IgD-negative memory B cell (primary cell): ENCODE data around the gene RPL15. TPM values are rescaled to one million over a fixed set of nuclear protein-coding genes. Genes with fewer than 3 reads are reported as not detected.

Experiments used
- H3K27ac Mint-ChIP-seq, 3 donors: one replicate each; pipeline ENCODE4 v1.8.0; 2020 to 2022; ENCODE audit warnings: mild to moderate bottlenecking in 3 of 3, mixed read lengths in 3 of 3, moderate library complexity in 1 of 3
- H3K27me3 Mint-ChIP-seq: one replicate; pipeline ENCODE4 v1.8.0; 2021; ENCODE audit warnings: mixed read lengths
- H3K36me3 Mint-ChIP-seq: one replicate; pipeline ENCODE4 v1.8.0; 2020; ENCODE audit warnings: mild to moderate bottlenecking, mixed read lengths
- H3K4me1 Mint-ChIP-seq, 3 donors: one replicate each; pipeline ENCODE4 v1.8.0; 2020 to 2022; ENCODE audit warnings: mixed read lengths in 3 of 3, mild to moderate bottlenecking in 1 of 3
- H3K4me3 Mint-ChIP-seq, 4 donors: one replicate each; pipeline ENCODE4 v1.8.0; 2020 to 2022; ENCODE audit warnings: mild to moderate bottlenecking in 4 of 4, mixed read lengths in 4 of 4, moderate library complexity in 3 of 4
- H3K9me3 Mint-ChIP-seq, 3 donors: one replicate each; pipeline ENCODE4 v1.8.0; 2020 to 2021; ENCODE audit warnings: mixed read lengths in 3 of 3, mild to moderate bottlenecking in 1 of 3
- polyA plus RNA-seq: library from polyadenylated mRNA; unstranded; fragments of 300-500 nt; fragmentation: Illumina TruSeq; gene quantifications from one replicate; pipeline ENCODE4 v1.2.3, GENCODE V29; 2021

Gene RPL15
- polyA plus RNA-seq, 1 donor from 2014 or later, result 4,864 TPM

DNA sequence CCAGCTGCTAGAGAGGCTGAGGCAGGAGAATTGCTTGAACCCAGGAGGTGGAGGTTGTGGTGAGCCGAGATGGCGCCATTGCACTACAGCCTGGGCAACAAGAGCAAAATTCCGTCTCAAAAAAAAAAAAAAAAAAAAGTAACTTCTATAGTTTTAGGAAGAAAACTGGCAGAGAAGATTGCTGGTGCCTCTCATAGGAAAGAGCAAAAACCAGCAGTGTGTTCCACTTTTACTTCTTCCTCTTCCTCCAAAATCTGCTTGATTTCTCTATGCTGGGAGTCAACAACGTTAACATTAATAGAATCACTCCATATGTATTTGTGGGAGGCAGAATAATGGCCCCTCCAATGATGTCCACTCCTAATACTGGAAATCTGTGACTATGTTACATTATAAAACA, 15.6 kb downstream of the RPL15 start:
- H3K27ac Mint-ChIP-seq, result no peak overlapping the region
- H3K4me1 Mint-ChIP-seq, result peaks cover 2 to 5% (median 3%) of the 10 kb centered on the region in 3 donors
- H3K36me3 Mint-ChIP-seq, result peaks cover 2% of the 10 kb centered on the region
- H3K4me3 Mint-ChIP-seq, result no peak overlapping the region
- H3K27me3 Mint-ChIP-seq, result peaks cover 3% of the 10 kb centered on the region
- no peaks in the 10 kb centered on the region for H3K9me3 Mint-ChIP-seq

DNA sequence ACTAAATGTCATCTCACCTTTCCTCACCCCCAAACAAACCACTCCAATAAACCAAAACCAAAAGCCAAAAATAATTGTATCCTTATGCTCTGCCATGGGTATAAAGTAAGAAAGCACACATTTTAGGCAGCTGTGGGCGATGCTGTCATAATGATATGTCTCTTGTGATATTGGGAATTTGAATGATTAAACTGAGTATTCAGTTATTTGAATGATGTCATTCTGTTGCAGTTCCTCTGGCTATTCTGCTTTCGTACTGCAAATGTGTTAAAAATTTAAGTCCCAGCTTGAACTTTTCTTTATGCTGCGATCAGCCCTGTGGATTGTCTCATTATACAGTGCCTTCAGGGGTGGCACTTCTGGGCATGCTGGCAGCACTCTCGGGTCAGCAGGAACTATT, 17.3 kb downstream of the RPL15 start:
- Mint-ChIP-seq H3K9me3 (no peaks in the 10 kb centered on the region), H3K36me3 (peaks cover 4% of the 10 kb centered on the region), H3K27ac (no peak overlapping the region), H3K4me3 (no peak overlapping the region), H3K27me3 (peaks cover 3% of the 10 kb centered on the region), H3K4me1 (peaks cover 0 to 5% (median 3%) of the 10 kb centered on the region in 3 donors)

DNA sequence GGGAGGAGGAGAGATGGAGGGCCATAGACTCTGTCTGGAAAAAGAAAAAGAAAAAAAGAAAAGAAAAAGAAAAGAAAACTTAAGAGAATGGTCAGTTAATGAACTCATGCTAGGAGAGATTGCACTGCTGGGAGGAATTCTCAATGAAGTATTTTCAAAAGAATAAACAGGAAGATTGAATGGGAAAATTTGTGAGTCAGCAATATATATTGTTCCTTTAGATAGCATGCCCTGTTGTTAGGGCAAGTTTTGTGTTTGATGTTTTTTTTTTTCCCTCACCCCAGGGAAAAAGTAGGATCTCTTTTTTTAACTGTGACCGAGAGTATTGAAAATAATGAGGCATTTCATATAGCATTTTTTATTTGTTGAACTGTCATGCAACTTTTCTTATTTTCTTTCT, 20.4 kb downstream of the RPL15 start:
- no peaks in the 10 kb centered on the region for H3K9me3 Mint-ChIP-seq
- no peak overlapping the region for H3K27ac Mint-ChIP-seq
- peaks cover 3% of the 10 kb centered on the region for H3K27me3 Mint-ChIP-seq
- H3K4me1 Mint-ChIP-seq, result no peaks in the 10 kb centered on the region
- peaks cover 4% of the 10 kb centered on the region for H3K36me3 Mint-ChIP-seq
- no peak overlapping the region for H3K4me3 Mint-ChIP-seq

DNA sequence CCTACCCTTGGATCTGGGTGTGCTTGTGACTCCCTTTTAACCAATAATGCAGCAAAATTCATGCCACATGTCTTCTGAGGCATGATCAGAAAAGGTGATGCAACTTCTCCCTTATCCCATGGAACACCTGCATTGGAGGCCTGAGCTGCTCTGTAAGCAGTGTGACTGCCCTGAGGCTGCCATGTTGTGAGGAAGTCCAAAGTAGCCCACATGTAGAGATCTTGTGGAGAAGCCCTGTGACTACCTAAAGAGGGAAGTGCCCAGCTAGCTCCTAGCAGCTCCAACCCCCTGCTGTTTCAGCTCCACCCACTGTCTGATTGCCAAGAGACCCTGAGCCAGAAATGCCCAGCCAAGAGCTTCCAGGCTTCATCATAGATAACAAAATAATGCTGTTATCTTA, 21.8 kb downstream of the RPL15 start:
- Mint-ChIP-seq H3K36me3 (peaks cover 4% of the 10 kb centered on the region), H3K4me3 (peak overlapping the region in 1 of 4 donors; percentile 68), H3K4me1 (peaks cover 0 to 3% (median 3%) of the 10 kb centered on the region in 3 donors), H3K27me3 (peaks cover 3% of the 10 kb centered on the region), H3K9me3 (no peaks in the 10 kb centered on the region), H3K27ac (no peak overlapping the region)

DNA sequence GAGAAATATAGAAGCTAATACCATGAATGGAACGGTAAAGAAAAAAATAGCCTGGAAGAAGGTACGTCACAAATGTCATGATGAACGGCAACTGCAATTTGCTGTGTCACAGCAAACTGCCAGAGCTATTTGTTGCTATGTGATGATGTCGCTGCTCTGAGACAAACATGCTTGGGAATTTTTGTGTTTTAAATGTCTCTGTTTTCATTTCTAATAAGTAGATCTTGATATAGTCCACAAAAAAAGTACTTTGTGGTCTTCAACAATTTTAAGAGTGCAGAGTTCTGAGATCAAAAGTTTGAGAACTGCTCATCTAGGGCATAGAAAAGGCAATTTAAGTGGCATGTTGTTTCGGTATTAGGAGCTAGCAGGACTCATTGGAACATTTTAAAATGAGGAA, 23.8 kb downstream of the RPL15 start:
- Mint-ChIP-seq H3K27me3 (peaks cover 3% of the 10 kb centered on the region), H3K36me3 (peaks cover 1% of the 10 kb centered on the region), H3K4me1 (peaks cover 7 to 13% (median 9%) of the 10 kb centered on the region in 3 donors), H3K9me3 (no peaks in the 10 kb centered on the region), H3K27ac (peak overlapping the region in 1 of 3 donors; percentile 9), H3K4me3 (peak overlapping the region in 1 of 4 donors; percentile 48)

DNA sequence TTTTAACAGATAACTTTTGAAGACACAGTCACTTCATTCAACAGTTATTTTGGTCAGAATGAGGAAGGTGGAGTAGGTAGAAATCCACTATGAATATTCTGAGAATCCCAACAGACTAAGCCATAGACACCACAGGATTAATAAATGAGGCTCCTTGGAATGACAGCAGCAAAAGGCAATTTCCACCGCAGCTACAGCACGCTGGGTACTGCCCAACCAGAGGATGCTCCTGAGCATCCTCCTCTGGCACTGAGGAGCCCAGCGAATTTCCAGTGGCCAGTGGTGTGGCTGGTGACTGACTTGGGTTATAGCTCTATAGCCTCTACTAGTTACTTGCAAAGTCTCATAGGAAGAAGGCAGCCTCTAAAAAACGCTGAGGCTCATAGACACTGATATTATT, 24.5 kb downstream of the RPL15 start:
- H3K4me1 Mint-ChIP-seq, result peaks cover 7 to 13% (median 12%) of the 10 kb centered on the region in 3 donors
- no peak overlapping the region for H3K27ac Mint-ChIP-seq
- H3K9me3 Mint-ChIP-seq, result no peaks in the 10 kb centered on the region
- peaks cover 3% of the 10 kb centered on the region for H3K27me3 Mint-ChIP-seq
- H3K36me3 Mint-ChIP-seq, result peaks cover 1% of the 10 kb centered on the region
- peak overlapping the region in 1 of 4 donors; percentile 48 for H3K4me3 Mint-ChIP-seq

DNA sequence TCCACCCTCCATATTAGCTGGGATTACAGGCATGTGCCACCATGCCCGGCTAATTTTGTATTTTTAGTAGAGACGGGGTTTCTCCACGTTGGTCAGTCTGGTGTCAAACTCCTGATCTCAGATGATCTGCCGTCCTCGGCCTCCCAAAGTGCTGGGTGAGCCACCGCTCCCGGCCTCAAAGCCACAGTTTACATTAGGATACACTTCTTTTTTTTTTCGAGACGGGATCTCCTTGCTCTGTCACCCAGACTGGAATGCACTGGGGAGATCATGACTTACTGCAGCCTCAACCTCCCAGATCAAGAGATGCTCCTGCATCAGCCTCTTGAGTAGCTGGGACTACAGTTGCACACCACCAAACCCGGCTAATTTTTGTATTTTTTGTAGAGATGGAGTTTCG, 25.6 kb downstream of the RPL15 start:
- Mint-ChIP-seq H3K36me3 (peaks cover 3% of the 10 kb centered on the region), H3K4me3 (peak overlapping the region in 1 of 4 donors; percentile 88), H3K9me3 (no peaks in the 10 kb centered on the region), H3K4me1 (peaks cover 12 to 20% (median 17%) of the 10 kb centered on the region in 3 donors), H3K27me3 (no peaks in the 10 kb centered on the region), H3K27ac (peak overlapping the region in 2 of 3 donors; percentile 35 to 92)

DNA sequence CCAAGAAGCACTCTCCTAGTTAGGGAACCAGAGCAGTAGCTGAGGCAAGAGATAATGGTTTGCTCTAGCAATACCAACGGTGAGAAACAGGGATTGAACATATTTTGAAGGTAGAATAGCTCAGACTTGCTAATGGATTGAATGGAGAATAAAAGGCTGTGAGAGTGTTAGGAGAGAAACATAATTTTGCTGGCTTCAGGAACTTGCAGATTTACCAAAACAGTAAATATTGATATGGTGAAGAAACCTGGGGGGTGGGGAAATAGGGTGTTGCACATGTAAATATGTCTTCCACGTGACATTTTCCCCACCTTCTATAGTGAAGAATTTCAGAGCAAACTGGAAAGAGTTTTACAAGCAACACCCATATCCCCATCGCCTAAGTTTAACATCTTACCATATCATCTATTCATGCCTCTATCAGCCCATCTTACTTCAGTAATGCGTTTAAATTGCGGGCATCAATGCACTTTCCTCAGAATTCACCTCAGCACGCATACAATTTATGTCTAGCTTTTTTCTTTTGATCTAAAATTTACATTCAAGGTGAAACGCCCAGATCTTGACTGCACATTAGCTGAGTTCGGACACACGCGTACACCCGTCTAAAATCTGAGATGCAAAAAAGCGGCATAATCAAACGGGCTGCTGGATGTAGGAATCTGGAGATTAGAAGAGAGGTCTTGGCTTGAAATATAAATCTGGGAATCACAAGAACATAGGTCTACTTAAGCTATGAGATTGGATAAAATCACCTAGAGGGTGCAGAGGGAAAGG, 27.3 kb downstream of the RPL15 start:
- H3K9me3 Mint-ChIP-seq, result no peaks in the 10 kb centered on the region
- peak overlapping the region; percentile 75 to 96 (median 89) for H3K4me3 Mint-ChIP-seq
- H3K27ac Mint-ChIP-seq, result peak overlapping the region; percentile 82 to 92 (median 85)
- H3K36me3 Mint-ChIP-seq, result peaks cover 2% of the 10 kb centered on the region
- H3K27me3 Mint-ChIP-seq, result no peaks in the 10 kb centered on the region
- peaks cover 20 to 30% (median 21%) of the 10 kb centered on the region in 3 donors for H3K4me1 Mint-ChIP-seq

DNA sequence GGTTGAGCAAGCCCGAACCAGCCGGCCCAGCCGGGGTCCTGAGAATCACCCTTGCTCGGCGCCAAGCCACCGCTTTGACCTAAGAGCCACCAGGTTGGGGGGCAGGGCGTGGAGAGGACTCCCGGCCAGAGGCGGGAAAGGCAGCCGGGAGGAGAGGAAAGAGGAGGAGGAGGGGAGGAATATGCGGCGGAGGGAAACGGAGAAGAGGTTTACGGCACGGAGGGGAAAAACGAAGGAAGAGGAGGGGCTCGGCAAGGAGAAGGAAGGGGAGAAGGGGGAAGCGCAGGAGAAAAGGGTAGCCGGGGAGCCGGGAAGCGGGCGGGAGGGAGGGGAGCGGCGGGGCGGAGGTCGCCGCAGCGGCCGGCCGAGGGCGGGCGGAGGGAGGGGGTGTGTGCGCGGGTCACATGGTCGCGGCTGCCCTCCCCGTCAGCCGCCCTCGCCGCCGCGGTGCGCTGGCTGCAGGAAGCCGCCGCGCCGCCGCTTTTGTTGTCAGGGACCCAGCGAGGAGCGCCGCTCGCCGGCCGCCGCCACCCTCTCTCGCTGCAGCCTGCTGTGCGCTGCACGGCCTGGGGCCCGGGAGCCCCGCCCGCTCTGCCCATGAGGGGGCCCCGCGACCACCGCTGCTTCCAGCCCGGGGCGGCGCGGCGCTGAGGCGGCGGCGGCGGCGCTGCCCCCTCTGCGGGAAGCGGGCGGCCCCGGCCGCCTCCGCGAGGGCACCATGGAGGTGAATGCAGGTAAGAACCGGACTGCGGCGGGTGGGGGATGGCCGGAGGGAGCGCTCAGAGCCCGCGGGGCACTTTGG, 28.1 kb downstream of the RPL15 start, which contains the start of gene NR1D2:
Gene NR1D2 (plus strand): TSS at position 426 of the 802 bp plus-strand sequence. CDS start 293 bp downstream, at position 719.
- H3K36me3 Mint-ChIP-seq, result peaks cover 2% of the 10 kb centered on the region

DNA sequence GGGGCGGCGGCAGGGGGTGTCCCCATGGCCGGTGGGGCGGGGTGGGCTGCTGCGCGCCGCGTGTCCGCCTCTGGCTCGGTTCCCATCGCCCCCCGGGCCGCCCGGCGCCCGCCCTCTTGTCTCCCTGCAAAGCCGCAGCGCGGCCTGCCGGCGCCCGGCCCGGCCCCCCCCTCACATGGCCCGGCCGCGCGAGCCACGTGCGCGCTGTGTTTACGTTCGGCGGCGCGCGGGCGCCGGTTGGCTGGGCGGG, 28.7 kb downstream of the RPL15 start:
- peaks cover 2% of the 10 kb centered on the region for H3K36me3 Mint-ChIP-seq
- peak overlapping the region; percentile 53 to 96 (median 95) for H3K27ac Mint-ChIP-seq
- no peaks in the 10 kb centered on the region for H3K9me3 Mint-ChIP-seq
- H3K4me3 Mint-ChIP-seq, result peak overlapping the region; percentile 41 to 88 (median 62)
- H3K4me1 Mint-ChIP-seq, result peaks cover 32 to 43% (median 34%) of the 10 kb centered on the region in 3 donors
- no peaks in the 10 kb centered on the region for H3K27me3 Mint-ChIP-seq

More for the DNA sequence above, 28.1 kb downstream of the RPL15 start, which contains the start of gene NR1D2:
- peak within 1 kb of the TSS; percentile 95 to 97 (median 96) for H3K27ac Mint-ChIP-seq
- no peaks in the 10 kb centered on the region for H3K27me3 Mint-ChIP-seq
- H3K4me3 Mint-ChIP-seq, result peak within 1 kb of the TSS; percentile 85 to 96 (median 92)
- H3K9me3 Mint-ChIP-seq, result no peaks in the 10 kb centered on the region
- peaks cover 27 to 38% (median 29%) of the 10 kb centered on the region in 3 donors for H3K4me1 Mint-ChIP-seq

DNA sequence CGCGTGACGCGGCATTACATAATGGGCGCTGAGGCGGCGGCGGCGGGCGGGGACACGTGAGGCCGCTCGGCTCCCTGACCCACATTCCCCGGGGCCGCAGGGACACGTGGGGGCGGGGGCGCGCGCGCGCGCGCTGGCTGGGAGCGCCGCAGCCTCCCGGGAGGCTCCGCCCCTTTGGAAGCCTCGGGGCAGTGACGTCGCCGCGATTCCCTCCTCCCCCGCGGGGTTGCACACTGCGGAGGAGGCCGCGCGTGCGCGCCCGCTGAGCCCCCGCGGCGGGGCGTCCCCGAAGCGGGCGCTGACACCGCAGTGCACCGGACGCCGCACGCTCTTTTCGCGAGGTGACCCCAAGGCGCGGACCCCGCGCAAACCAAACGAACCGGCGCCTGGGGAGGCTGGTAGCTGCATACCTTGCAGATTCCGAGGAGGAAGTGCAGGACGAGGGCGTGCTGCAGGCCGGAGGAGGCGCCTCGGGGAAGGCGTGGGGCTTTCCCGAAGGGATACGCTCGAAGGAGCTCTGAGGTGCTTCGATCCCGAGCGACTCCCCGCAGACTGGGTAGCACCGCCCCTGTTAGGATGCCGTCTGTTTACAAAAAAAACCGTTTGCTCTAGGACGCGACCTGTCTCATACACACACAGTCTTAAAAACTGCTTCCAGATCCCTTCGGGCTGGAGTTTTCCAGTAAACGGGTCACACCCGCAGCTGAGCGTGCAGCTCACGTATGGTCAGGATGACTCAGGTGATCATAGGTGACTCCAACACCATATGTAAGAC, 29.2 kb downstream of the RPL15 start:
- no peaks in the 10 kb centered on the region for H3K27me3 Mint-ChIP-seq
- peak overlapping the region; percentile 95 to 97 (median 96) for H3K27ac Mint-ChIP-seq
- H3K36me3 Mint-ChIP-seq, result peaks cover 2% of the 10 kb centered on the region
- peaks cover 33 to 44% (median 38%) of the 10 kb centered on the region in 3 donors for H3K4me1 Mint-ChIP-seq
- no peaks in the 10 kb centered on the region for H3K9me3 Mint-ChIP-seq
- H3K4me3 Mint-ChIP-seq, result peak overlapping the region; percentile 85 to 96 (median 92)

DNA sequence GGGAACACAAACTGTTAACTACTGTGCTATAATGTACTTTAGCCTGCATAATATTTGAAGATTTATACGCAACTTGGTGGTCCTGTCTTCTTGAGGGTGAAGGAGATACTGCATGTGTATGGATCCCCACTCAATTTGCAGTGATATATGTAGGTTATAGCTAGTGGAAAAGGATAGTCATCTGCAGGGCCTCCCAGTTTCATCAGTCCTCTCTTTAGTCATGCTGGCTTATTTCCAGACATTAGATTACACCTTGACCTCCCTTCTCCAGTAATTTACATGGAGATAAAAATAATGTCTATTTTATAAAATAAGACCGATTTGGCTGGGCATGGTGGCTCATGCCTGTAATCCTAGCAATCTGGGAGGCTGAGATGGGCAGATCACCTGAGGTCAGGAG, 31.8 kb downstream of the RPL15 start:
- Mint-ChIP-seq H3K27me3 (no peaks in the 10 kb centered on the region), H3K4me1 (peaks cover 52 to 62% (median 60%) of the 10 kb centered on the region in 3 donors), H3K4me3 (peak overlapping the region in 1 of 4 donors; percentile 88), H3K27ac (peak overlapping the region in 2 of 3 donors; percentile 54 to 95), H3K36me3 (peaks cover 2% of the 10 kb centered on the region), H3K9me3 (no peaks in the 10 kb centered on the region)

DNA sequence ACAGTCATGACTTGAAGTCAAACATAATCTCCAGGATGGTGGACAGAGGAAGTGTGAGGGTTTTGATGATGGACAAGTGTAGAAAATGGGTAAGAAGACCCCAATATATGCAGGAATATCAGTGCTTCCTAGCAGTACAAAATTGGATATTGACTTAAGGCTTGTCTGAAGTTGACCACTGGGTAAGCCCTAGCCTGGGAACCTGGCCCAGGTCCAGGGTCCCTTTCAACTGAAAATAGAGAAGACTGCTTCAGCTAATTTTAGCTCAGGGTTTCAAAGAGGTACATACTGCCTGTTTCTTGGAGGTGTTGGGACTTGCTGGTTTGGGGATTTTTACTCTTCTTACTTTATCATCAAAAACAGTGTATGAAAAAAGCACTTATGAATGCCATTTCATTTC, 32.9 kb downstream of the RPL15 start:
- Mint-ChIP-seq H3K4me1 (peaks cover 51 to 60% (median 55%) of the 10 kb centered on the region in 3 donors), H3K9me3 (no peaks in the 10 kb centered on the region)

DNA sequence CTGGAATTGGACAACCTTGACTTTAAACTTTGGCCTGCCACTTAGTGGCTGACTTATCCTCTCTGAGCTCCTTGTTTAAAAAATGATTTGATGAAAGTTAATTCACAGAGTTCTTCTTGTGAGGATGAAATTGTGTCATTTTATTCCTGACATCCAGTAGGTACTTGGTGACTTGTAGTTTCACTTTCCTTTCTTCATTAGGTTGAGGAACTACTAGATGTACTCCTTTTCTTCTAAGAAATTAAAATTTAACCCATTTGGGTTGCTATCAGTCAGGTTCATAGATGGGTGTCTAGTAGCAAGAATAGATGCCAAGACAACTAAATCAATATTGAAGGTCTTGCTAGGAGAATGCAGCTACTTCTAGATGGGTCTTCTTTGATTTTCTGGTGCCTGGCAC, 33.4 kb downstream of the RPL15 start:
- H3K36me3 Mint-ChIP-seq, result peaks cover 7% of the 10 kb centered on the region
- H3K9me3 Mint-ChIP-seq, result no peaks in the 10 kb centered on the region
- peaks cover 51 to 60% (median 58%) of the 10 kb centered on the region in 3 donors for H3K4me1 Mint-ChIP-seq
- H3K4me3 Mint-ChIP-seq, result peak overlapping the region in 3 of 4 donors; percentile 66 to 90 (median 89)
- H3K27me3 Mint-ChIP-seq, result no peaks in the 10 kb centered on the region
- peak overlapping the region; percentile 4 to 88 (median 49) for H3K27ac Mint-ChIP-seq

More for the DNA sequence above, 32.9 kb downstream of the RPL15 start:
- H3K4me3 Mint-ChIP-seq, result peak overlapping the region; percentile 45 to 90 (median 78)
- H3K27me3 Mint-ChIP-seq, result no peaks in the 10 kb centered on the region
- peaks cover 6% of the 10 kb centered on the region for H3K36me3 Mint-ChIP-seq
- H3K27ac Mint-ChIP-seq, result peak overlapping the region in 2 of 3 donors; percentile 4 to 88
